ENCODE measurements around the gene C2orf49. TPM values are rescaled to one million over a fixed set of nuclear protein-coding genes. Genes with fewer than 3 reads are reported as not detected.

The C2orf49 gene
- total and polyA plus RNA-seq, 8 donors: 4.2 to 10.2 (median 6.7) TPM

GRCh38 chr2:105376010-105376409 is 38.7 kb downstream of the C2orf49 start:
- Histone ChIP-seq H3K36me3 (no peaks in the 10 kb centered on the region), H3K27me3 (no peaks in the 10 kb centered on the region), H3K9me3 (no peaks in the 10 kb centered on the region), H3K27ac (no peak overlapping the region), H3K4me3 (no peak overlapping the region), H3K4me1 (no peaks in the 10 kb centered on the region)
- no peak for ATAC-seq
- no peak for DNase-seq
- FAIRE-seq: no peak
- no peak for TF ChIP-seq CTCF (IDR thresholded peaks at IDR 0.05)
- intact Hi-C loops (cut with DNase I): no loop called here
- 56 to 71% methylated on average over 11 of the region's 11 CpGs for WGBS, 2 donors

- Histone ChIP-seq H3K4me1 (no peaks in the 10 kb centered on the region), H3K4me3 (no peak overlapping the region), H3K27ac (no peak overlapping the region), H3K36me3 (no peaks in the 10 kb centered on the region), H3K27me3 (no peaks in the 10 kb centered on the region), H3K9me3 (no peaks in the 10 kb centered on the region)
- no peak for TF ChIP-seq CTCF (IDR thresholded peaks at IDR 0.05)
- FAIRE-seq: no peak
- intact Hi-C loops (cut with DNase I): no loop called here
- 78 to 80% methylated on average over 5 of the region's 5 CpGs for WGBS, 2 donors
- DNase-seq: no peak
- ATAC-seq: no peak
Measured at GRCh38 chr2:105376789-105377240, 39.5 kb downstream of the C2orf49 start.

GRCh38 chr2:105377871-105378270 is 40.5 kb downstream of the C2orf49 start:
- WGBS, 2 donors: 74 to 75% methylated on average over 3 of the region's 3 CpGs
- no peak for TF ChIP-seq CTCF (IDR thresholded peaks at IDR 0.05)
- H3K4me1 ChIP-seq: no peaks in the 10 kb centered on the region

GRCh38 chr2:105378276-105378840 is 41.0 kb downstream of the C2orf49 start:
- Histone ChIP-seq H3K4me1 (no peaks in the 10 kb centered on the region), H3K27me3 (no peaks in the 10 kb centered on the region), H3K36me3 (no peaks in the 10 kb centered on the region), H3K9me3 (no peaks in the 10 kb centered on the region), H3K27ac (no peak overlapping the region), H3K4me3 (no peak overlapping the region)
- TF ChIP-seq CTCF (IDR thresholded peaks at IDR 0.05): no peak
- no peak for FAIRE-seq
- no peak for DNase-seq
- WGBS, 2 donors: 66 to 74% methylated on average over 12 of the region's 12 CpGs
- intact Hi-C loops (cut with DNase I): no loop called here
- no peak for ATAC-seq

More at GRCh38 chr2:105377871-105378270, 40.5 kb downstream of the C2orf49 start:
- DNase-seq (no peak), FAIRE-seq (no peak), ATAC-seq (no peak)
- Histone ChIP-seq H3K9me3 (no peaks in the 10 kb centered on the region), H3K36me3 (no peaks in the 10 kb centered on the region), H3K27ac (no peak overlapping the region), H3K4me3 (no peak overlapping the region), H3K27me3 (no peaks in the 10 kb centered on the region)
- intact Hi-C loops (cut with DNase I): no loop called here

- no peak overlapping the region for H3K27ac ChIP-seq
- WGBS, 2 donors: 72 to 75% methylated on average over 4 of the region's 4 CpGs
- no peak for FAIRE-seq
- H3K9me3 ChIP-seq: no peaks in the 10 kb centered on the region
- H3K27me3 ChIP-seq: no peaks in the 10 kb centered on the region
- H3K4me3 ChIP-seq: no peak overlapping the region
- intact Hi-C loops (cut with DNase I): no loop called here
- no peak for DNase-seq
- no peaks in the 10 kb centered on the region for H3K4me1 ChIP-seq
- ATAC-seq: no peak
- no peaks in the 10 kb centered on the region for H3K36me3 ChIP-seq
- no peak for TF ChIP-seq CTCF (IDR thresholded peaks at IDR 0.05)
Measured at GRCh38 chr2:105378921-105379383, 41.6 kb downstream of the C2orf49 start.

Data from pancreas (tissue), 10 donors.